Measurements from ENCODE around the gene VPS41.

VPS41 gene

DNA sequence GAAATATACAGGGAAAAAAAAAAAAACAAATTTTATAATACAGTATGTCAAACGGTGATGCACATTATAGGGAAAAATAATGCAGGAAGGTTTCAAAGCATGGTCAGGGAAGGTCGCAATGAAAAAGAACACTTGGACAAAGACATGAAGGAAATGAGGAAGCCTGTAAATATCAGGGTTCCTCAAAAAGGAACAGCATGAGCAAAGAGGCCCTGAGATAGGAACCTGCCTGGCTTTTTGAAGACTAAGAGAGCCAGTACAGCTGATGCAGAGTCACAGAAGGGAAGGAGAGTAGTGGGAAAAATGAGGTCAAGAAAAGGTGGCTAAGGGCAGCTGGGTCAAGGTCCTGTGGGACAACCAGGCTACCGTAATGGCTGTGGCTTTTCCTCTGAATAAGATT is 1.9 kb downstream of the VPS41 start:
- no peak for DNase-seq (ENCODE audit: low read depth in 2 of 2)

DNA sequence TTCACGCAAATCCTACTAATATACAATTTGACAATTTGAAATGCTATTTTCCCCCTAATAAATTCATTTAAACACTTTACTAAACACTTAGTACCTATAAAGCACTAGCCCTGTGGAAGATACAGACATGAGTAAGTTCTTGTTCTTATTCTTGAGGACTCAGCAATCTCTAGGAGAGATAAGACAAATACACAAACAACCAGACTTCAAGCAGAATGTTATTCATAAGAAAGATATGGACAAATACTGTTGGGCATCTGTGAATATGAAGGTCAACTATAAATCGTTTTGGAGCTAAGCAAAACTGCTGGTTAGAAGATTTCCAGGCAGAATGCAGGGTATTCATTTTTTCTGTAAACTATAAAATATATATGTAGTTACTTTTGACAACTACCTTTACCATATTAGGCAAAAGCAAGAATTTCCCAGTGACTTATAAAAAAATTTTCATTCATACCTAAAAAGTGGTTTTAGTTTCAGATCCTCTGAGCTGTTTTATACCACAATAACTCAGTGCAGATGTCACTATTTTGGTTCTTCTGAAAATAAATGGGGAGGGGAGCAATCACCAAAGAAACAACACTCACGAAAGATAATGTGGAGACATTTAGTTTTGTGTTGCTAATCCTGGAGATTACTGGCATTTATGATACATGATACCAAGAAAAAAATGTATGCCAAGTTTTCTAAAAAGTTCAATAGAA is 3.8 kb downstream of the VPS41 start:
- DNase-seq (ENCODE audit: low read depth in 2 of 2) = no peak

DNA sequence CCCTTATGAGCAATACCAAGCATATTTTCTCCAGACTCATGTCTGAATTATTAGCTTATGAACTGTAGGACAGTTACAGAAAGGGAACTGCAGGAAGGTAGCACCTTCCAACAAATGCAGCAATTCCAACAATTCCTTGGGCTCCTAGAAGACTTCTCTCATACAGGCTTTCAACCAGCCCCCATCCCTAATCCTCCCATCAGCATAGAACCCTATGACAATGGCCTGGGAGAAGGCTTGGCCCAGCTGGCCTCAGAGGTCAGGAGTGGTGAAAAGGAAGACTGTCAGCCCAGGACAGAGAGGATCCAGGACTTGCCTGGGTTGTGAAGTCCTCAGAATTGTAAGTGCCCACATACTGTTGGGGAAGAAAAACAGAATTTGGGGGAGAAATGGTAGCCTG is 5.9 kb downstream of the VPS41 start:
- no peak for DNase-seq (ENCODE audit: low read depth in 2 of 2)

DNA sequence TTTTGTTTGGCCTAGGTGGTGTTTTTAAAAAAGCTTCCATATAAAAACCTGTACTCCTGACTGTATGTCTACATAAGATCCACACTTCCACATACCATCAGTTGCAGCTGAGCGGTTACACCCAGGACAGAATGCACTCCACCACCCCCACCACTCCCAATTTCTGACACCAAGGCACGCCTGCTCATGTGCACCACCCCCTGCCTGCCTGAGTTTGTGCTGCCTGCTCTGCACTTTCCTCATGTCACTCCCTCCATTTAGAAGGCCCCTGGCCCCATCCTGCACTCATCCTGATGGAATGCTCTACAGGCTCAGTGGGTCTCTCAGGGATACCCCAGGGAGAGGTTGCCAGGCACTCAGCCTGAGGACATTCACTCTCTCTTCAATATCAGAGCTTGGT is 6.5 kb downstream of the VPS41 start:
- no peak for DNase-seq (ENCODE audit: low read depth in 2 of 2)

DNA sequence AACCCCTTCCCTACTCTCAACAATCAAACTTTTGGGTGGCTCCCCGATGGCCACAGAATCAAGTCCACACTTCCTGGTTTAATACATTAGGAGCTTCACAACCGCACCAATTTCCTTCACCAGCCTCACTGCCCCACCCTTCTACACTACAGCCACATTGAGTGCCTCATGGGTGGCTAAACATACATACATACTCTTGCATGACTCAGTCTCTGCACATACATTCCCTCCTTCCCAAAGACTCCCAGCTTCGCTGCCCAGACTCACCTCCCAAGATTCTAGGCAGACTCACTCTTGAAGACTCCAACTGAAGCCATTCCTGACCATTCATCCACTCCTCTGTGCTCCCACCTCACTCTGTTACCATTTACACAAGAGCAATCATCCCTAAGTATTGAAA is 15.9 kb downstream of the VPS41 start:
- DNase-seq (ENCODE audit: low read depth in 2 of 2) = no peak

DNA sequence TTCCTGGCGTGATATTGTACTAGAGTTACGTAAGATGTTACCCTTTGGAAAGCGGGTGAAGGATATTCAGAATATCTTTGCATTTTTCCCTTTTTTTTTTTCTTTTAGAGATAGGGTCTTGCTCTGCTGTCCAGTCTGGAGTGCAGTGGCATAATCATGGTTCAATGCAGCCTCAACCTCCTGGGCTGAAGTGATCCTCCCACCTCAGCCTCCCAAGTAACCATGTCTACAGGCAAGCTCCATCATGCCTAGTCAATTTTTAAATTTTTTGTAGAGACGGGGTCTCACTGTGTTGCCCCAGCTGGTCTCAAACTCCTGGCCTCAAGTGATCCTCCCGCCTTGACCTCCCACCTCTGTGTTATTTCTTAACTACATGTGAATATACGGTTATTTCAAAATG is 18.4 kb downstream of the VPS41 start:
- DNase-seq (ENCODE audit: low read depth in 2 of 2) = no peak

DNA sequence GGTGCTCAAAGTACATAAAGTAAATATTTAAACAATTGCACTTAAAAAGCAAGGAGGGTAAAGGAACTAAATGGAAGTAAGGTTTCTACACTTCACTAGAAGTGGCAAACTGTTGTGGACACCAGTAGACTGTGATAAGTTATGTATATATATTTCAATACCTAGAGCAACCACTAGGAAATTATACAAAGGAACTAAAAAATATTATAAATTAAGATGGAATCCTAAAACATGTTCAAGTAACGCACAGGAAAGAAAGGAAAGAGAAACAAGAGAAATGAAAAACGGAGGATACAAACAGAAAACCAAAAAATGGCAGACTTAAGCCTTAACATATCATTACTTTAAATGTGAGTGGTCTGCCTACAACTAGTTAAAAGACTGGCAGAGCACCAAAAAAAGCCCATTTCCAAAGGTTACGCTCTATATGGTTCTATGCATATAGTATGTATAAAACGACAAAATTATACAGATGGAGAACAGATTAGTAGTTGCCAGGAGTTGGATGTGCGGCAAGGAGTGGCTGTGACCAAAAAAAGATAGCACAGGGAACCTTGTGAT is 19.0 kb downstream of the VPS41 start:
- DNase-seq (ENCODE audit: low read depth in 2 of 2) = no peak

DNA sequence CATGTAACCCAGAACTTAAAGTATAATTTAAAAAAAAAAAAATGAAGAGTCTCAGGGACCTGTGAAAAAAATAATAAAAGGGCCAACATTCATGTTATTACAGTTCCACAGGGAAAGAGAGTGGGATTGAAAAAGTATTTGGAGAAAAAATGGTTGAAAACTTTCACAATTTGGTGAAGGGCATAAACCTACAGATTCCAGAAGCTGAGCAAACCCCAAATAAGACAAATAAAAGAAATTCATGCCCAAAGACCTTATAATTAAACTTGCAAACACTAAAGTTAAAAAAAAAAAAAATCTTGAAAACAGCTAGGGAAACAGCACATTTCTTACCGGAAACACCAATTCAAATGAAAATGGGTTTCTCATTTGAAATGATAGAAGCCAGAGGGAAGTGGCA is 19.9 kb downstream of the VPS41 start:
- DNase-seq (ENCODE audit: low read depth in 2 of 2) = no peak

DNA sequence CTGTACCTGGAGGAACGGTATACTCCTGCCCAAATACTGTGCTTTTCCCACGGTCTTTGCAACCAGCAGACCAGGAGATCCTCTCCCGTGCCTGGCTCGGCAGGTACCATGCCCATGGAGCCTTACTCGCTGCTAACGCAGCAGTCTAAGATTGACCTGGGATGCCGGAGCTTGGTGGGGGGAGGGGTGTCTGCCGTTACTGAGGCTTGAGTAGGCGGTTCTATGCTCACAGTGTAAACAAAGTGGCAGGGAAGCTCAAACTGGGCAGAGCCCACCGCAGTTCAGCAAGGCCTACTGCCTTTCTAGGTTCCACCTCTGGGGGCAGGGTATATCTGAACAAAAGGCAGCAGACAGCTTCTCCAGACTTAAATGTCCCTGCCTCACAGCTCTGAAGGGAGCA is 22.7 kb downstream of the VPS41 start:
- DNase-seq (ENCODE audit: low read depth in 2 of 2) = no peak

DNA sequence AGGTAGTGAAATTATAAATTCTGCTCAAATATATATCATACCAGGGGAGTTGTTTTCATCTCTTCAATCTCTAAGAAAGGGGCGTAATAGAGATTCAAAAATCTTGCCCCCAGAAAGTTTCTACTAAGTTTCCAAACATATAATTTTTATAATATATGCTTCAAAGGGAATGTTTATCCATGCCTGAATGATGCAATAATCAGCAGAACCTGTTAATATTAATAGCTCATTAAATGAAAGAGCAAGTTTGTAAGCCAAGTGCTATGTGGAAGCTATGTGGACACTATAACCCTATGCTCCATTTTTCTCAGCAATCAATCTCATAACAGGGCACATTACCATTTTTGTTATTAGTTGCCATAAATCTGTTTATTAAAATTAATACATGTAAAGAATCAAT is 25.3 kb downstream of the VPS41 start:
- DNase-seq (ENCODE audit: low read depth in 2 of 2) = no peak

DNA sequence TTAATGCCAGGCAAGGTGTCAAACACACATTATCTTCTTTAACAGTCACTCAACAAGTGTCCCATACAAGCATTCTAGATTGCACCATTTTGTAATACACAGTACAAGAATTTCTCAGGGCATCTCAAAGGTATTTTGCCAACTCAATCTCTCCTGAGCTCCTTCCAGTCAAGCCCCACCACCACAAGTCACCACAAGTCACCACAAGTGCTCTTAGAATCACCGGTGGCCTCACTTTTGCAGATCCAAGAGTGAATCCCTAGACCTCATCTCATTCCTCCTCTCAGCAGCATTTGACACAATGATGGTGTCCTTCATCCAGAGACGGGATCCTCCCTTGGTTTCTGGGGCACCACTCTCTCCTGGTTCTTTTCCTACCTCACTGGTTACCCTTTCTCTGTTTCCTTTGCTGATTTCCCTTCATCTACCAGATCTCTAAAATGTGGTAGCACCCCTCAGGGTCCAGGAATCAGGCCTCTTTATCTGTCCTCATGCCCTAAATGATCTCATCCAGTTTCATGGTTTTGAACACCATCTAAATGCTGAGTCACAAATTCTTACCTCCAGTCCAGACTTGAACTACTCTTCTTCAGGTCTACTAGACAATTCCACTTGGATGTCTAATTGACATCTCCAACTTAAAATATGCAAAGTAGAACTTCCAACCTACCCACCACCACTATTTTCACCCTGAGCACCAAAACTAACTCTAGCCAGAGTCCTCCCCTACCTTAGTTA is 26.9 kb downstream of the VPS41 start:
- DNase-seq (ENCODE audit: low read depth in 2 of 2) = no peak

DNA sequence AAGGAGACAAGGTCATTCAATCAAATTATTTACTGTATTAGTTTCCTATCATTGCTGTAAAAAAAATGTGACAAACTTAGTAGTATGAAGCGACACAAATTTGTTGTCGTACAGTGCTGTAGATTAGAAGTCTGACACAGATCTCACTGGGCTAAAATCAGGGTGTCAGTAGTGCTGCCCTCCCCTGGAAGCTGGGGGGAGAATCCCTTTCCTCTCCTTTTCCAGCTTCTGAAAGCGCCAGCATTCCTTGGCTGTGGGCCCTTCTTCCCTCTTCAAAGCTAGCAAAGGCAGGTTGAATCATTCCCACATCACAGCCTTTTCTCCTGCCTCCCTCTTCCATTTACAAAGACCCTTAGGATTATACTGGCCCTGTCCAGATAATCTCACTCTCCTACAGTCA is 28.0 kb downstream of the VPS41 start:
- DNase-seq (ENCODE audit: low read depth in 2 of 2) = no peak

DNA sequence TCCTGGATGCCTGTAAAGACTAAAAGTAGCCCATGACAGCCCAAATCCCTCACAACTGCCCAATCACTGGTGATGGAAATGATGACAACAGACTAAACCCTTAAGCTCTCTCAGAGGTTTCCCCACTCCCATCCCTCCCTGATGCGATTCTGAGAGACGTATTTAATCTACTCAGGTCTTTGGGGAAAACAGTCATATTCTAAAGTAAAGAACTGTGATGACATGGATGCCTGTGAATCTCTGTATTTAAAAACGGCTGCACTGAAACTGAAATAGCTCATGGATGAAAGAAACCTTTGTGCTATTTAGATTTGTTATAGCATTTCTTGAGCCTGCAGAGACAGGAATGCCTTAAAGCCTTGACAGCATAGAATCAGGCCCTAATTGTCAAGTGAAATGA is 28.5 kb downstream of the VPS41 start:
- no peak for DNase-seq (ENCODE audit: low read depth in 2 of 2)

DNA sequence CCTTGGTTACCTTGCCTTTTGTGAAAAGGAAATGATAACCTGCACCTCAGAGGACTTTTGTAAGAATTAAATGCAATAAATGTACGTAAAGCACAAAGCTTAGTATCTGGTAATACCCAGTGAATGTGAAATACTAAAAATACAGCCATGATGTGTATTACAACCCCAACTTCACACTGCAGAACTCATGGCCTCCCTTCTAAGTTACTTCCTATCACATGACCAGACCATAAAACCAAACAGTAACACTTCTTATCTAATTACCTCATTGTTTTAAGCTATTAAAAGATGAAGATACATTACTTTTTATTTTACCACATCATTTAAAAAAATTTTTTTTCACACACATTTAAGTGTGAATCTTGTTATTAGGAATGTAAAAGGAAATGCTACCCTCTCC is 29.0 kb downstream of the VPS41 start:
- no peak for DNase-seq (ENCODE audit: low read depth in 2 of 2)

DNA sequence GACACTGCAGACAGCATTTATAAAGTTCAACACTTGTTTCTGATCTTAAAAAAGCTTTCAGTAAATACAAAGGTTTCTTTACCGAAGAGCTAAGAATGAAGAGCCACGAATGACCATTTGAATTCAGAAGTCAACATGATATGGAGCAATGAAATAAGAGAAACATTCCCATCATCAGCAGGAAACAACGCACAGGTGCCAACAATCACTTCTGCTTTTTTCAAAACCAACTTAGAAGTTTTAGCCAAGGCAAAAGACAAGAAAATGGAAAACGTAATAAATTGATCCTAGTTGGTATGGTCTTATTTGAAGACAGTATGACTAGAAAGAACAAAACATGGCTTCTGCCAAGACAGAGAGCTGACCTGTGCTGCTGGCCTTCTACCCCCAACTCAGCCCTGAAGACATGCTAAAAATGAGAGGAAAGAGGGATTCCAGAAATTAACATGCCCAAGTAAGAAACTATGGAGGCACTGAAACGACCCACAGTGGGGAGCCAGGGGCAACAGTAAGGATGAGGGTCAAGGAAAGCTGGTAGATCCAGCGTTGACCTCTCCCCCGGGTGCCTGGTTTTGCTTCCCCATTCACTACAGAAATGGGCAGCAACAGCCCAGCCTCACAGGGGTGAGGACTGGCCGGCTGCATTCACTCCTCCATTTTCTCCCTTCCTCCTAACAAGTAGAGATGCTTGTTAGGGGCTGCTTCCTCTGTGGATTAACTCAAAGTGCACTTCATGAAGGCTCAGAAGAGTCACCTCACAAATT is 30.1 kb downstream of the VPS41 start:
- no peak for DNase-seq (ENCODE audit: low read depth in 2 of 2)

DNA sequence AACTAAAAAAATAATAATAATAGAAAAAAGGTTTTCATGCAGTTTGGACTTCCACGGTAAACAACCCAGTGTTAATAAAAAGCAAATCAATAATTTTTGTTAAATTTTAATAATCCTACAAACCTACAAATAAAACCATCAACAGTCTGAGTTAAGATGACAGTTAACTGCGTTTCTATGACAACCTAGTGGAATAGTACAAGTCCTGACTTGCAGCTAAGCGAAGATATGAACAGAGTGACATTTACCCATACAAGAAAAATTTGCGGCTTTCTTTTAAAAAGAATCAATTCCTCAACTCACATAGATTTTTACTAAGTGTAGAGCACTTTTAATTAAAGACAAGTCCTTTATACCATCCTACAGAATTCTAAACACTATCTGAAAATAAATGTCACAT is 35.6 kb downstream of the VPS41 start:
- no peak for DNase-seq (ENCODE audit: low read depth in 2 of 2)

DNA sequence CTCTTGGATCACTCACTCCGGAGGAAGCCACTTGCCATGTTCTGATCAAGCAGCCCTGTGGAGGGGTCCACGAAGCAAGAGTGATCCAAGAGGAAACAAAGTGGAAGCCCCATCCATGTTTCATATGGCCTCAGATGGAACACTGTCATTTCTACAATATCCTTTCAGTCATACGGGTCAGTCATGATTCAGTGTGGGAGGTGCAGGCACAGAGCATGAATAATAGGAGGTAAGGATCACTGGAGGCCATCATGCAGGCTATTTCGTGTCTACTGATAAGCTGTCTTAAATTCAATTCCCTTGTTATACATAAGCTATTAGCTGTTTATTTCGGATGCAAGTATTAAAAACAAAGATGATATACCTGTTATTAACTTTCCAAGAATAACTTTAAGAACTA is 36.8 kb downstream of the VPS41 start:
- DNase-seq (ENCODE audit: low read depth in 2 of 2) = no peak

DNA sequence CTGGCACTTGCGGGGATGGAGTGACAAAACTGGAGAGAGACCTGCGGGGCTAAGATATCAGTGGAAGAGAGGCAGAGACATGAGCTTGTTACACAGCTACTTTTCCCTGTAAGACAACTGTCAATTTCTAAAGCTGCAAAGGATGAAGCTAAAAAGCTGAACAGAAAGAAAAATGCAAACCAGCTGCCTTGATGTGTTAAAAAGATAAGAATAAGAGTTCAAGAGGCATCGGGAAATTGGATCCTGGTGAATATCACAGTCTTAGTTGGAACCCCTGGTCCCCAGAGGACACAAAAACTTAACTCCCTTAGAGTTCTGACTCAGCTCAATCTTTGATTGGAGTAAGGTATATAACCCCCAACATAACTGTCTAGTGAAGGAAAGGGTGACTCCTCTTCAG is 38.8 kb downstream of the VPS41 start:
- no peak for DNase-seq (ENCODE audit: low read depth in 2 of 2)

DNA sequence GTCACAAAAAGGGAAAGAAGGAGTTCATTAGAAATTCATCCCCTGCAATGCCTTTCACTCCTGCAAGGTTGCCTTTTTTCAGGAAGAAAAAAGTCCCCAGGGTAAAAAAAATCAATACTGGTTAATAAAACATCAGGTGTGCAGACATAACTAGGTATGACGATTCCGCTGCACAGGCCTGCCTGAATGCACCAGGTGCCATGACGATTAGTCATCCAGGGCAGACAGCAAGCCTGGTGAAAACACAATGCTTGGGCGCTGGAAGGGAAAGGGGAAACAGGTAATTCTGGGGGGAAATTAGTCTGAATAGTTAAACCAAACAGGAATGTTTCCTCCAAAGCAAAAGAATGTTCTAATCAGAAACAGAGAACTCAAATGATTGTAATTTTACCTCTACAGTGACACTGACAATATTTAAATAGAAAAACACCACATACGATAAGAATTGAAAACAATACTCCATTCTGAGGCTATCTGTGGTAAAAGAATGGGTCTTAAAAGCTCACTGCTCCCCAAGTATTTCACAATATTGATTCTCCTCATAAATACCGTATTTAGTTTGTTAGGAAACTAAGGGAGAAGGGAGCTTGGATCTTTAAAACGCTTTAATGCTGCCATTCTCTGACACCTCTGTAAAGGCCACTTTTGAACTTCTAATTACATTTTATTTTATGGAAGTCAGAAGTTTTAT is 45.2 kb downstream of the VPS41 start:
- DNase-seq (ENCODE audit: low read depth in 2 of 2) = no peak

DNA sequence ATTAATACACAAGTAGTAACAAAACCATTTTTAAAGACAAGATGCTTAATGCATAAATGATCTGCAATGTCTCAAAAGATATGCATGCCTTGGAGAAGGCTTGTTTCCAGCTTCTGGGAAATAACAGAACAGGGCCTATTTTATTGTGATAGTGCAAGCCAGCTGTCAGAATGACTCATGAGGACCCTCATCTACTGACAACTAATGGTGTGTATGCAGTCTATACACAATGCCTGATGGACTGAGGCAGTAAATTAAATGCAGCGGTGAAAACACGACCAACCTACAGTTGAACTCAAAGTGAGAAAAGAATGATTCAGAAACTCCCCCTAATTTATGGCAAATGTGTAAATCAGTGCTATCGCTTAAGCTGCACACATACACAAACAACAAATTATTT is 46.3 kb downstream of the VPS41 start:
- no peak for DNase-seq (ENCODE audit: low read depth in 2 of 2)

DNA sequence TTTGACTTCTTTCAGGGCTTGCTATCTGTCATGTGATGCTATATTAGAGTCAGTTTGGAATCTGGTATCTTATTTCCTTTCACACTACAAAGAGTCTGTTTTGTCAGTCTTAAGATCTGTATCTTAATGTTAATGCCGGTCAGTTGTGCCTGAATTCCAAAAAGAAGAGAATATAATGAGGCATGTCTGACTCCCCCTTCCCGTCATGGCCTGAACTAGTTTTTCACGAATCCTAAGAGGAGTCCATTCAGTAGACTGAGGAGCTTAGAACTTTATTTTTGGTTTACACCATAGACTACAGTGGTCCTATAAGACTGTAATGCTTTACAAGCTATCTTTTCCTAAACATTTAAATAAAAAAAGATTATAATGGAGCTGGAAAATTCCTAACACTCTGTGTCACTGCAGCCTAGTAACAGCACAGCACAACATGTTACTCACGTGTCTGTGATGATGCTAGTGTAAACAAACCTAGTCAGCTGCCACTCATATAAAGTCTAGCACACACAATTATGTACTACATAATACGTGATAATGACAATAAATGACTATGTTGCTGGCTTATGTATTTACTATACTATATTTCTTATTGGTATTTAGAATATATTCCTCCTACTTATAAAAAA is 50.6 kb downstream of the VPS41 start:
- no peak for DNase-seq (ENCODE audit: low read depth in 2 of 2)

DNA sequence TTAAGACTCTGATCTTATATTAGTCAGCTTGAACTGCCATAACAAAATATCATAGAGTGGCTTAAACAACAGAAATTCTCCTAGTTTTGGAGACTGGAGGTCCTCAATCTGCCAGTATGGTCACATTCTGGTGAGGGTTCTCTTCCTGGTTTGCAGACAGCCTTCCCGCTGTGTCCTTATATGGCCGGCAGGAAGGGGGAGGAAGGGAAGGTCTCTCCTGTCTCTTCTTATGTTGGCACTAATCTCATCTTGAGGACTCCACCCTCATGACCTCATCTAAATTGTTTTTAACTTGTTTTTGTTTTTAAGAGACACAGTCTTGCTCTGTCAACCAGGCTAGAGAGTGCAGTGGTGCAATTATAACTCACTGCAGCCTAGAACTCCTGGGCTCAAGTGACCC is 53.1 kb downstream of the VPS41 start:
- DNase-seq (ENCODE audit: low read depth in 2 of 2) = no peak
